ENCODE data around the gene MARVELD2.

GRCh38 chr5:69492923-69493395 is 78.0 kb downstream of the MARVELD2 start:
- TF ChIP-seq CTCF (IDR thresholded peaks at IDR 0.05): no peak
- TF ChIP-seq POLR2A (IDR thresholded peaks at IDR 0.05): peak; percentile 59
- no peak for TF ChIP-seq EP300 (IDR thresholded peaks at IDR 0.05; ENCODE audit: low read depth)
- TF ChIP-seq POLR2AphosphoS5 (IDR thresholded peaks at IDR 0.05): no peak
